DND-41 (cell line): ENCODE results near the gene SGCD.

Experiments used
- EZH2 ChIP-seq: IDR thresholded peaks from 3 replicates; pipeline ENCODE4 v1.6.1; 2012; ENCODE audit warnings: borderline replicate concordance, low read depth, mild to moderate bottlenecking, moderate library complexity, low read length, inconsistent platforms; ENCODE audit not compliant: severe bottlenecking
- TF ChIP-seq, protein P1 (sequence below): IDR thresholded peaks from 2 replicates; pipeline ENCODE4 v1.5.1; 2012; ENCODE audit warnings: borderline replicate concordance, low read length, moderate library complexity, mild to moderate bottlenecking; ENCODE audit not compliant: poor library complexity, severe bottlenecking; ENCODE audit errors: extremely low read depth

DNA sequence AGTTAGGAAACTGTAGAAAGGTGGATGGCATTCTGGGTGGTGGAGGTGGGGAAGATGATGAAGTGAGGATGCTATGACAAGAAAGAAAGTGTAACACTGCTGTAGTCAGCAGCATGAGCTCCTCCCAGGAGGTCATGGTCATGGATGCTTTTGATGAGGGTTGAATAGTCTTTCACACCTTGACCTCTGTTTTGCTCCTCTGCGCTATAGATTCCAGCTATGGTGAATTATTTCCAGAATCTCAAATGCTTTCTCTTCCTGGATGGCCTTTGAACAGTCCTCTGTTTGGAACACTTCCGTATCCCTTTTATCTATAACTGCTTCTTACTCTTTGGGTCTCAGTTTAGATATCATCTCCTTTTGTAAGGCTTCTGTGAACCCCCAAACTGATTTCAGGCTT is 357.3 kb downstream of the SGCD start:
- TF ChIP-seq, protein P1, sequence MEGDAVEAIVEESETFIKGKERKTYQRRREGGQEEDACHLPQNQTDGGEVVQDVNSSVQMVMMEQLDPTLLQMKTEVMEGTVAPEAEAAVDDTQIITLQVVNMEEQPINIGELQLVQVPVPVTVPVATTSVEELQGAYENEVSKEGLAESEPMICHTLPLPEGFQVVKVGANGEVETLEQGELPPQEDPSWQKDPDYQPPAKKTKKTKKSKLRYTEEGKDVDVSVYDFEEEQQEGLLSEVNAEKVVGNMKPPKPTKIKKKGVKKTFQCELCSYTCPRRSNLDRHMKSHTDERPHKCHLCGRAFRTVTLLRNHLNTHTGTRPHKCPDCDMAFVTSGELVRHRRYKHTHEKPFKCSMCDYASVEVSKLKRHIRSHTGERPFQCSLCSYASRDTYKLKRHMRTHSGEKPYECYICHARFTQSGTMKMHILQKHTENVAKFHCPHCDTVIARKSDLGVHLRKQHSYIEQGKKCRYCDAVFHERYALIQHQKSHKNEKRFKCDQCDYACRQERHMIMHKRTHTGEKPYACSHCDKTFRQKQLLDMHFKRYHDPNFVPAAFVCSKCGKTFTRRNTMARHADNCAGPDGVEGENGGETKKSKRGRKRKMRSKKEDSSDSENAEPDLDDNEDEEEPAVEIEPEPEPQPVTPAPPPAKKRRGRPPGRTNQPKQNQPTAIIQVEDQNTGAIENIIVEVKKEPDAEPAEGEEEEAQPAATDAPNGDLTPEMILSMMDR, result no peak
- no peak for TF ChIP-seq EZH2
